Glomerular visceral epithelial cell (primary cell): ENCODE data around the gene SLAMF1.
"Not testable (repeated sequence)": the region's sequence is repeated elsewhere in the genome, so short reads cannot be mapped to it uniquely, and the experiment has no call there.

Experiments used
- DNase-seq: peaks from one replicate; pipeline ENCODE4 v3.0.0-alpha.2; 2016; ENCODE audit errors: extremely low spot score

The SLAMF1 gene

GRCh38 chr1:160646711-160647328 is at the start of gene SLAMF1:
SLAMF1 (minus strand) TSS chr1:160647044; CDS start chr1:160646945, 99 bp downstream.
- no peak for DNase-seq

GRCh38 chr1:160692390-160692789 is 45.5 kb upstream of the SLAMF1 start:
- DNase-seq = not testable (repeated sequence)

GRCh38 chr1:160685266-160685665 is 38.4 kb upstream of the SLAMF1 start:
- no peak for DNase-seq

GRCh38 chr1:160682983-160683865 is 36.4 kb upstream of the SLAMF1 start:
- DNase-seq = no peak

- DNase-seq = no peak
Observed at GRCh38 chr1:160681891-160682140, 35.0 kb upstream of the SLAMF1 start.

- DNase-seq = peak; percentile 41
Observed at GRCh38 chr1:160681066-160681890, 34.4 kb upstream of the SLAMF1 start.

- DNase-seq = no peak
Observed at GRCh38 chr1:160680399-160680798, 33.6 kb upstream of the SLAMF1 start.

- DNase-seq = no peak
Observed at GRCh38 chr1:160679893-160680292, 33.0 kb upstream of the SLAMF1 start.

- no peak for DNase-seq
Observed at GRCh38 chr1:160676869-160677597, 30.2 kb upstream of the SLAMF1 start.

- DNase-seq = peak; percentile 57
Observed at GRCh38 chr1:160675641-160676410, 29.0 kb upstream of the SLAMF1 start.

GRCh38 chr1:160674415-160674814 is 27.6 kb upstream of the SLAMF1 start:
- DNase-seq = no peak

GRCh38 chr1:160672789-160673695 is 26.2 kb upstream of the SLAMF1 start:
- no peak for DNase-seq

- no peak for DNase-seq
Observed at GRCh38 chr1:160671603-160672517, 25.0 kb upstream of the SLAMF1 start.

- no peak for DNase-seq
Observed at GRCh38 chr1:160670701-160671100, 23.9 kb upstream of the SLAMF1 start.

GRCh38 chr1:160669802-160670201 is 23.0 kb upstream of the SLAMF1 start:
- no peak for DNase-seq

- no peak for DNase-seq
Observed at GRCh38 chr1:160669276-160669675, 22.4 kb upstream of the SLAMF1 start.

- DNase-seq = no peak
Observed at GRCh38 chr1:160667896-160668295, 21.1 kb upstream of the SLAMF1 start.

GRCh38 chr1:160666079-160666442 is 19.2 kb upstream of the SLAMF1 start:
- no peak for DNase-seq
